ENCODE results near the gene ZNF25. TPM values are rescaled to one million over a fixed set of nuclear protein-coding genes. Genes with fewer than 3 reads are reported as not detected.
"Not testable (repeated sequence)": the region's sequence is repeated elsewhere in the genome, so short reads cannot be mapped to it uniquely, and the experiment has no call there.

ZNF25 gene
- polyA plus RNA-seq, 5 donors = 11.0 to 20.1 (median 17.7) TPM

DNA sequence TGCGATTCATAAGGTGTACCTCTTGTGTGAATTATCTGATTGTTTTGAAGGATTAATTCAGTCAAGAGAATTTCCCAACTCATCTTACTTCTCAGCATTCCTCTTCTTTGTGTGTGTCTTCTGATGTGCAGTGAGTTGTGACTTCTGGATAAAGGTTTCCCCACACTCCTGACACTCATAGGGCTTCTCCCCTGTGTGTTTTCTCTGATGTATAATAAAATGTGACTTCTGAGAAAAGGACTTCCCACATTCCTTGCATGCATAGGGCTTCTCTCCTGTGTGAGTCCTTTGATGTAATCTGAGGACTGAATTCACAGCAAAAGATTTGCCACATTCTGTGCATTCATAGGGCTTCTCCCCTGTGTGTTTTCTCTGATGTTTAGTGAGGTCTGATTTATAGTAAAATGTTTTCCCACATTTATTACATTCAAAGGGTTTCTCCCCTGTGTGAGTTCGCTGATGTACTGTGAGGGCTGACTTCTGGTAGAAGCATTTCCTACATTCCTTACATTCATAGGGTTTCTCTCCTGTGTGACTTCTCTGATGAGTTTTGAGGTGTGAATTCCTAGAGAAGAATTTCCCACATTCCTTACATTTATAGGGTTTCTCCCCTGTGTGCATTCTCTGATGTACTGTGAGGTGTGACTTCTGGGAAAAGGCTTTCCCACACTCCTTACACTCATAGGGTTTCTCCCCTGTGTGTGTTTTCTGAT, 24.2 kb downstream of the ZNF25 start:
- no peak for DNase-seq

DNA sequence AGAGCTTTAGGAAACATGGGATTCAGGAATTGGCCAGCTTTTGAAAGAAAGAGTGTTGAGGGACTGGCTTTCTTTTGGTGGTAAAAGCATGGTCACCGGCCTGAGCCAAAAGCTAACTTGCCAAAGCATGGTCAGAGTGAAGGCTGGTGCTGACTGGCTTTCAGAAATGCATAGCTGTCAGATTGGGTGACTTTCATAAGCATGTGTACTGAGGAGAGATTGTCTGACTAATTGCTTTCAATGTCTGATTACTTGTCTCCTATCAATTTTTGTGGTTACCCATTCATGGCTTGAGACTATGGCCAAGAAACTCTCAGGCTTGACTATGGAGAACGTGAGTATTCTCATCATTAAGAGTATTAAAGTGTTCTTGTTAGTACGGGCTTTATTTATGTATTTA, 28.2 kb downstream of the ZNF25 start:
- no peak for DNase-seq

DNA sequence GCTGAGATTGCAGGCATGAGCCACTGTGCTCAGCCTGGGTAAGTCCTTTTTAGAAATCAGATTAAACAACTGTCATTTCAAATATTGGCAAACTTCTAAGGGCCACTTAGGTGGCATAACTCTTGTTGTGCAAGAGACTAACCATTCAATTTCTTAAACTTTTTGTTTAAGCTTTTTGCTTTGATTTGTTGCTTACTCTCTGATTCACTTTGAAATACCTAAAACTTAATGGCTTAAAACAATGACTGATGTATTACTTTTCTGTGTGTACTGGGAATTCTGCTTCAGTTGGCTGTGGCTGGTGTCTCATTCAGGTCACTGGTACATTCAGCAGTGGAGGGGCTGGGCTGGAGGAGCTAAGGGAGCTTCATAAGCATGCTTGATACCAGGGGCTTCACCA, 28.9 kb downstream of the ZNF25 start:
- no peak for DNase-seq

DNA sequence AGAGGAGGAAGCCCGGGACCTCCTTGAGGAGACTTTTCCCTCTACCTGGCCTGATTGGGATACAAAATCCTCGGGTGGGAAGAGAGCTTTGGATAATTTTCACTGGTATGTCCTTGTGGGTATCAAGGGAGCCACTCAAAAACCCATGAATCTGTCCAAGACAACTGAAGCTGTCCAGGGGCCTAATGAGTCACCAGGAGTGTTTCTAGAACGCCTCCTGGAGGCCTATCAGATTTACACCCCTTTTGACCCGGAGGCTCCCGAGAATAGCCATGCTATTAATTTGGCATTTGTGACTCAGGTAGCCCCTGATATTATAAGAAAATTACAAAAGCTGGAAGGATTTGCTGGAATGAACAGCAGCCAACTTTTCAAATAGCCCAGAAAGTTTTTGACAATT, 38.6 kb downstream of the ZNF25 start:
- no peak for DNase-seq

DNA sequence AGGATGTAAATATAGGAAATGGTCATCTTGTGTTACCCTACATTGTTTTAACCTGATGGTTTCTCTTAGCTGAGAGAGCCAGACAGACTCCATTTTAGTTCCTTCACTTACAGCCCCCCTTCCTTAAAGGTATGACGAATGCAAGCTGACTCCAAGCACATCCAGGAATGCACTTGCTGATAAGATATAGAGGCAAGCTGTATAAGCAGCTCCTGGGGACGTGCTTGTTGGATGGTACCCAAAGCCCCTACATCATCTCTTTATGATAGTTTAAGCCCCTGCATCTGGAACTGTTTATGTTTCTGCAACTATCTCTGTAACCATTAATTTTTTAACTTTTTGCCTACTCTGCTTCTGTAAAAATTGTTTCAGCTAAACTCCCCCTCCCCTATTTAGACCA, 41.7 kb downstream of the ZNF25 start:
- no peak for DNase-seq

DNA sequence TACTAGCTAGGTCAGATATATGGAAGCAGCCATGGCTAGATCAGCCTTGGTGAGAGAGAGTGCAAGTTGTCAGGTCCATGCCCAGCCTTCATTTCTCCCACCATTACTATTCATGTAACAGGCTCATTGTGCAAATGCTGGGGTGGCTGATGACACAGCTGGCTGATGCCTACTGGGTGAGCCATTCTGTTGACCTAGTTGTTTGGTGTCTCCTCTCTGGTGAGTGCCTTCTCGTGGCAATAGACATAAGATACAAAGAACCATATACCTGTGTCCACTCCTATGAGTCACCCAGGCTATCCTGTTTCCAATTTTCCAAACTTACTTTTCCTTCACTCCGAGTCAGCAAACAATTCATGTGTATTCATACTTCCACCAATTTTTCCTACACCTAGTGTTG, 46.0 kb downstream of the ZNF25 start:
- DNase-seq = no peak

DNA sequence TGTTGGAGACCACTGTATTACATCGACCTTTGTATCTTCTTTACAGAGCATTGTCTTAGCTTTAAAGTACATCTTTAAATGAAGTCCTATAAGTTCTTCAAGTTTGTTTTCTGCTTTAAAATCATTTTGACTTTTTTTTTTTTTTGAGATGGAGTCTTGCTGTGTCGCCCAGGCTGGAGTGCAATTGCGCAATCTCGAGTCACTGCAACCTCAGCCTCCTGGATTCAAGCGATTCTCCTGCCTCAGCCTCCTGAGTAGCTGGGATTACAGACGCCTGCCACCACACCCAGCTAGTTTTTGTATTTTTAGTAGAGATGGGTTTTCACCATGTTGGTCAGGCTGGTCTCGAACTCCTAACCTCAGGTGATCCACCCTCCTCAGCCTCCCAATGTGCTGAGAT, 68.3 kb downstream of the ZNF25 start:
- not testable (repeated sequence) for DNase-seq

DNA sequence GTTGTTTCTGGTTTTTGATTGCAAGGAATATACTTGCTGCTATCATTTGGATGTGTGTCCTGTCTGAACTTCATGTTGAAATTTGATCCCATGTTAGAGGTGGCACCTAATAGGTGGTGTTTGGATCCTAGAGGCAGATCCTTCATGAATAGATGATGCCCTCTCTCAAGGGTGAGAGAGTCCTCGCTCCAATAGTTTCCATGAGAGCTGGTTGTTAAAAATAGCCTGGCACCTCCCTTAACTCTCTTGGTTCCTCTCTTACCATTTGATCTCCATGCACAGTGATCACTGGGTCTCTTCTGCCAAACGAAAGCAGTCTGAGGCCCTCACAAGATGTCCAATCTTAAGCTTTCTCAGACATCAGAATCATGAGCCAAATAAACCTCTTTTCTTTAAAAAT, 70.1 kb downstream of the ZNF25 start:
- DNase-seq = no peak

Other genes with a start within 250 kb of the ZNF25 start
- 10 to 100 TPM; 30.3 to 48.2 (median 41.6) TPM for gene ZNF248, start 119.0 kb downstream of the ZNF25 start, polyA plus RNA-seq (ENCODE audit: insufficient read depth in 1 of 5, insufficient read length in 5 of 5, low replicate concordance in 1 of 5)
- 10 to 100 TPM; 26.6 to 51.4 (median 39.0) TPM for gene ZNF33A, start 34.0 kb upstream of the ZNF25 start, polyA plus RNA-seq (ENCODE audit: insufficient read depth in 1 of 5, insufficient read length in 5 of 5, low replicate concordance in 1 of 5)
- gene ZNF37A, start 117.7 kb upstream of the ZNF25 start, polyA plus RNA-seq (ENCODE audit: insufficient read depth in 1 of 5, insufficient read length in 5 of 5, low replicate concordance in 1 of 5) = 10 to 100 TPM; 11.9 to 23.4 (median 18.6) TPM